IMR-90 (cell line): ENCODE data around the gene ABHD16A. TPM values are rescaled to one million over a fixed set of nuclear protein-coding genes. Genes with fewer than 3 reads are reported as not detected.

Experiments used
- ATAC-seq: fragments of 200-7000 bp; cut with Tn5 transposase; 2 replicates; pipeline ENCODE4 v1.9.1; 2020; ENCODE audit warnings: low read depth, mild to moderate bottlenecking, moderate library complexity
- BruUV-seq: library from RNA; stranded (reverse); fragments of 400-500 nt; replicated peaks from 2 replicates; lab custom pipeline; 2021; lab: Mats Ljungman, UMichigan
- CTCF ChIA-PET: fragments of 300-600 bp; formaldehyde crosslinking; extraction: SDS; loops from one replicate; lab custom pipeline; 2021; ENCODE audit warnings: antibody characterized with exemption; lab: Yijun Ruan, JAX
- POLR2A ChIA-PET: fragments of 300-600 bp; sonication (Branson Sonifier 250); formaldehyde crosslinking; loops from one replicate; lab custom pipeline; 2022; ENCODE audit warnings: antibody characterized with exemption; ENCODE audit not compliant: unreplicated experiment; lab: Charles Lee
- DNase-seq: peaks from one replicate; pipeline ENCODE4 v3.0.0; 2013
- H2AFZ ChIP-seq: replicated peaks from 2 replicates; pipeline ENCODE3; 2013; ENCODE audit warnings: low read length, mild to moderate bottlenecking; ENCODE audit not compliant: poor library complexity
- H2AK5ac ChIP-seq: 2 replicates; pipeline ENCODE4 v1.6.1; 2013; ENCODE audit warnings: low read depth, low read length, inconsistent platforms
- H2AK9ac ChIP-seq: replicated peaks from 2 replicates; pipeline ENCODE3; 2013; ENCODE audit warnings: mild to moderate bottlenecking, low read depth, low read length, moderate library complexity; ENCODE audit not compliant: poor library complexity
- H2BK120ac ChIP-seq: 2 replicates; pipeline ENCODE4 v1.6.1; 2013; ENCODE audit warnings: low read depth, low read length, inconsistent platforms
- H2BK15ac ChIP-seq: 3 replicates; pipeline ENCODE4 v1.6.1; 2013; ENCODE audit warnings: low read depth, low read length, inconsistent platforms
- H2BK20ac ChIP-seq: 2 replicates; pipeline ENCODE4 v1.6.1; 2013; ENCODE audit warnings: low read depth, mild to moderate bottlenecking, inconsistent platforms, low read length, moderate library complexity
- H2BK5ac ChIP-seq: 2 replicates; pipeline ENCODE4 v1.6.1; 2013; ENCODE audit warnings: mild to moderate bottlenecking, low read depth, low read length, inconsistent platforms; ENCODE audit not compliant: poor library complexity, severe bottlenecking
- H3K14ac ChIP-seq: replicated peaks from 2 replicates; pipeline ENCODE4 v1.6.1; 2013; ENCODE audit warnings: low read depth, low read length, inconsistent platforms
- H3K18ac ChIP-seq: 2 replicates; pipeline ENCODE4 v1.6.1; 2013; ENCODE audit warnings: low read depth, low read length, control low read depth
- H3K23ac ChIP-seq: 2 replicates; pipeline ENCODE4 v1.6.1; 2013; ENCODE audit warnings: low read depth, low read length, inconsistent platforms
- H3K27ac ChIP-seq: 2 replicates; pipeline ENCODE4 v1.5.1; 2013; ENCODE audit warnings: mild to moderate bottlenecking, control low read depth, low read length; ENCODE audit not compliant: insufficient read depth
- H3K27me3 ChIP-seq: 2 replicates; pipeline ENCODE4 v1.6.1; 2013; ENCODE audit warnings: low read length; ENCODE audit not compliant: control insufficient read depth, insufficient read depth
- H3K36me3 ChIP-seq: 2 replicates; pipeline ENCODE4 v1.6.1; 2013; ENCODE audit warnings: low read length, mixed read lengths; ENCODE audit not compliant: control insufficient read depth, insufficient read depth
- H3K4ac ChIP-seq: 2 replicates; pipeline ENCODE4 v1.6.1; 2013; ENCODE audit warnings: low read depth, low read length, inconsistent platforms
- H3K4me1 ChIP-seq: 2 replicates; pipeline ENCODE4 v1.6.1; 2013; ENCODE audit warnings: low read length, mixed read lengths; ENCODE audit not compliant: control insufficient read depth, insufficient read depth
- H3K4me2 ChIP-seq: 2 replicates; pipeline ENCODE4 v1.6.1; 2013; ENCODE audit warnings: low read depth, mild to moderate bottlenecking, control low read depth, low read length, moderate library complexity
- H3K4me3 ChIP-seq: 2 replicates; pipeline ENCODE4 v1.5.1; 2013; ENCODE audit warnings: low read depth, mild to moderate bottlenecking, control low read depth, low read length, moderate library complexity; ENCODE audit not compliant: insufficient read depth
- H3K56ac ChIP-seq: 2 replicates; pipeline ENCODE4 v1.6.1; 2013; ENCODE audit warnings: low read length, inconsistent platforms; ENCODE audit not compliant: insufficient read depth; ENCODE audit errors: extremely low read depth
- H3K79me1 ChIP-seq, 2 experiments: 2 replicates each; pipeline ENCODE4 v1.6.1; 2013; ENCODE audit warnings: low read length in 2 of 2, inconsistent platforms in 1 of 2, low read depth in 1 of 2
- H3K9ac ChIP-seq: 2 replicates; pipeline ENCODE4 v1.6.1; 2013; ENCODE audit warnings: low read depth, low read length, control low read depth
- H3K9me1 ChIP-seq: 2 replicates; pipeline ENCODE4 v1.6.1; 2013; ENCODE audit warnings: low read length, inconsistent platforms; ENCODE audit not compliant: insufficient read depth
- H3K9me3 ChIP-seq: 2 replicates; pipeline ENCODE4 v1.6.1; 2013; ENCODE audit warnings: low read length; ENCODE audit not compliant: control insufficient read depth, insufficient read depth
- H4K20me1 ChIP-seq: 2 replicates; pipeline ENCODE4 v1.6.1; 2013; ENCODE audit warnings: low read length, inconsistent platforms; ENCODE audit not compliant: insufficient read depth
- H4K5ac ChIP-seq: 2 replicates; pipeline ENCODE4 v1.6.1; 2013; ENCODE audit warnings: mild to moderate bottlenecking, low read depth, low read length, control low read depth
- H4K8ac ChIP-seq, 2 experiments: 2 replicates each; pipeline ENCODE4 v1.6.1; 2013; ENCODE audit warnings: low read depth in 2 of 2, low read length in 2 of 2, control low read depth in 1 of 2, inconsistent platforms in 1 of 2
- H4K91ac ChIP-seq: 2 replicates; pipeline ENCODE4 v1.6.1; 2013; ENCODE audit warnings: low read depth, low read length, inconsistent platforms; ENCODE audit not compliant: insufficient read depth
- BHLHE40 ChIP-seq: fragments of 150-350 bp; IDR thresholded peaks from 2 replicates; pipeline ENCODE4 v1.6.1; 2016; ENCODE audit warnings: mild to moderate bottlenecking, low read depth, low read length
- CHD1 ChIP-seq: IDR thresholded peaks from 2 replicates; pipeline ENCODE4 v1.6.1; 2012; ENCODE audit warnings: low read depth, low read length, improper control_type of control experiment
- MAFK ChIP-seq: IDR thresholded peaks from 2 replicates; pipeline ENCODE4 v1.6.1; 2012; ENCODE audit warnings: low read depth, low read length, improper control_type of control experiment
- MAZ ChIP-seq: IDR thresholded peaks from 2 replicates; pipeline ENCODE4 v1.6.1; 2012; ENCODE audit warnings: low read depth, mild to moderate bottlenecking, low read length, improper control_type of control experiment, moderate library complexity, borderline replicate concordance
- MXI1 ChIP-seq: IDR thresholded peaks from 2 replicates; pipeline ENCODE4 v1.6.1; 2012; ENCODE audit warnings: low read depth, mild to moderate bottlenecking, low read length, moderate library complexity, borderline replicate concordance
- NFE2L2 ChIP-seq: fragments of 150-350 bp; IDR thresholded peaks from 2 replicates; pipeline ENCODE4 v1.6.1; 2016; ENCODE audit warnings: low read depth, mild to moderate bottlenecking, low read length
- POLR2A ChIP-seq: IDR thresholded peaks from 2 replicates; pipeline ENCODE4 v1.6.1; 2012; ENCODE audit warnings: mild to moderate bottlenecking, low read depth, low read length
- RAD21 ChIP-seq: IDR thresholded peaks from 2 replicates; pipeline ENCODE4 v1.6.1; 2012; ENCODE audit warnings: low read length, improper control_type of control experiment
- RCOR1 ChIP-seq: IDR thresholded peaks from 2 replicates; pipeline ENCODE4 v1.6.1; 2012; ENCODE audit warnings: mild to moderate bottlenecking, low read length, improper control_type of control experiment; ENCODE audit not compliant: insufficient replicate concordance
- RFX5 ChIP-seq: IDR thresholded peaks from 2 replicates; pipeline ENCODE4 v1.8.0; 2012; ENCODE audit warnings: low read depth, mild to moderate bottlenecking, low read length, moderate library complexity
- SMC3 ChIP-seq: fragments of 150-350 bp; IDR thresholded peaks from 2 replicates; pipeline ENCODE4 v1.6.1; 2016; ENCODE audit warnings: low read depth, mild to moderate bottlenecking, antibody characterized with exemption, low read length, moderate library complexity
- WGBS, 2 experiments: methylation state at CpG; one replicate each; pipeline versions ENCODE4 v1.1.5 to v1.1.7; 2013; ENCODE audit warnings: missing lambda C conversion rate in 2 of 2; ENCODE audit not compliant: insufficient read length in 1 of 2; ENCODE audit errors: extremely low coverage in 2 of 2; 5-methylcytosine and 5-hydroxymethylcytosine counted together
- dilution Hi-C: fragments of 300-500 bp; cut with HindIII; formaldehyde crosslinking; loops from one replicate; pipeline ENCODE4 v1.14.3; 2018; ENCODE audit warnings: low sequenced_read_pairs; ENCODE audit not compliant: unreplicated experiment
- in situ Hi-C: fragments of 300-500 bp; cut with MboI; formaldehyde crosslinking; loops from 3 replicates; pipeline ENCODE4 v1.14.3; 2019; ENCODE audit warnings: low sequenced_read_pairs, inconsistent platforms, mixed read lengths
- intact Hi-C: fragments of 100-400 bp; cut with micrococcal nuclease; formaldehyde crosslinking; loops from 2 replicates; pipeline ENCODE4 v1.10.0; 2022
- polyA plus RNA-seq, 3 experiments: library from polyadenylated mRNA; depleted of rRNA; stranded (reverse); fragments of >200 nt; gene quantifications; 2 replicates each; pipeline ENCODE4 v1.2.3, GENCODE V29; 2012; ENCODE audit warnings: low replicate concordance in 1 of 3
- total RNA-seq: library from RNA; depleted of rRNA; stranded (reverse); fragments of >200 nt; gene quantifications from 2 replicates; pipeline ENCODE4 v1.2.3, GENCODE V29; 2012
- TF ChIP-seq, protein P1 (sequence below): fragments of 150-350 bp; IDR thresholded peaks from 2 replicates; pipeline ENCODE4 v1.6.1; 2017; ENCODE audit warnings: mild to moderate bottlenecking, antibody characterized with exemption, low read length, low read depth
- TF ChIP-seq, protein P2 (sequence below): fragments of 150-350 bp; IDR thresholded peaks from 2 replicates; pipeline ENCODE4 v1.6.1; 2016; ENCODE audit warnings: low read depth, mild to moderate bottlenecking, low read length, moderate library complexity, borderline replicate concordance

The ABHD16A gene
- total and polyA plus RNA-seq, 2 of the 4 experiments (the other 2 are of a cell fraction) = 31.5 to 35.1 TPM

DNA sequence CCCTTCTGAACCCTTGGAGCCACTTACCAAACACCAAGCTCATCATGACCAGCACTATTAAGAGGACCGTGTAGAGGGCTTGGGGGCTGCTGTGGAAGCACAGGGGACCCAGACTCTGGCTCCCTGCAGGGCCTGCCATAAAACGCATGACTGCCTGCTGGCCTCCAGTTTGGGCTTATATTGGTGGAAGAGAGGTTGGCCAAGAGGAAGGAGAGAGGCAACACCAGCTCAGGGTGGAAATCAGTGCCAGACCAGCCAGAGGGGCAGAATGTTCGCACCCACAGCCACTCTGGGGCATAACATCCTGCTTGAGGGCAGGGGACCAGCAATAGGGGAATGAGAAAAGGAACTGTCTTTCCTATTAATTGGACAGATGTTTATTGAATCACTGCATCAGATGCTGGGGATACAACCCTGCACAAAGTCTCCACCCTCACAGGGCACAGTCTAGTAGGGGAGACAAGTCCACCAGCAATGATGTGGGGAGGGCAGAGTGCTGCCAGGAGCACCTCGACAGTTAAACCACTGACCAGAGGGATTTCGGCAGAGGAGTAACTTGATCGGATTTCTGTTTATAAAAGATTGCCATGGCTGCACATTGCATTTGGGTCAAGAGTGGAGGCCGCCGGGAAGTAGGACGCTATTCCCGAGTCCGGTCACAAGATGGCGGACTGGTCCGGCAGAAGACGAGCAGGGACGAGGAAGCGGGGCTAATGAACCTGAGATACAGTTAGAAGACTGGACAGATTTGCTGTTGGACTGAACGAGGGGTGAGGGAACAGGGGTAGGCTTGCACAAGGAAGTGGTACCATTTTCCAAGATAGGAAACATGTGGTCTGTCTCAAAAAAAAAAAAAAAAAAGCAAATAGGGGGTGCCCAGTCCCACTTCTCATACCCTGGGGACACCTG is 22.6 kb downstream of the ABHD16A start, which contains the start of gene LY6G5C (continued):
- peak; percentile 29; the same call in 1 of the 2 replicates for TF ChIP-seq MAFK
- no peak for TF ChIP-seq CHD1
- TF ChIP-seq, protein P1, sequence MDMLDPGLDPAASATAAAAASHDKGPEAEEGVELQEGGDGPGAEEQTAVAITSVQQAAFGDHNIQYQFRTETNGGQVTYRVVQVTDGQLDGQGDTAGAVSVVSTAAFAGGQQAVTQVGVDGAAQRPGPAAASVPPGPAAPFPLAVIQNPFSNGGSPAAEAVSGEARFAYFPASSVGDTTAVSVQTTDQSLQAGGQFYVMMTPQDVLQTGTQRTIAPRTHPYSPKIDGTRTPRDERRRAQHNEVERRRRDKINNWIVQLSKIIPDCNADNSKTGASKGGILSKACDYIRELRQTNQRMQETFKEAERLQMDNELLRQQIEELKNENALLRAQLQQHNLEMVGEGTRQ = no peak

DNA sequence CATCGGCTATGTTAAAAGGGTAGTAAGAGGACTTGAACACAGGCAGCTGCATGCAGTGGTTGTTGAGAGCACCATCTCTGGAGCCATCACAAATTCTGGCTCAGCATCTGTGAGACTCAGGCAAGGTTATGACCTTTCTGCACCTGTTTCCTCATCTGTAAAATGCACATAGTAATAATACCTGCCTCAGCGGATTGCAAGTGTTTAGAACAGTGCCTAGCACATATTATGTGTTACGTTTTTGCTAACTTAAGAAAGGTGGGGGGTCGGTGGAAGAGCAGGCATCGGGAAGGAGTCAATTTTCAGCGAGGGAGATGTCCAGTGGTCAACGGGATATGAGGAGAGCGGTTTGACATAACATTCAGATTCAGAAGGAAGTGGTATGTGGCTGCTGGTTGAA is 25.2 kb downstream of the ABHD16A start:
- peaks cover 8% of the 10 kb centered on the region; the same call in 1 of the 2 replicates for H3K36me3 ChIP-seq
- POLR2A ChIA-PET = no interaction called here
- TF ChIP-seq MXI1 (no peak), RAD21 (no peak), NFE2L2 (no peak), RFX5 (no peak), RCOR1 (no peak), MAFK (no peak), POLR2A (no peak), SMC3 (no peak), CHD1 (no peak), BHLHE40 (no peak), MAZ (no peak)
- TF ChIP-seq, protein P2, sequence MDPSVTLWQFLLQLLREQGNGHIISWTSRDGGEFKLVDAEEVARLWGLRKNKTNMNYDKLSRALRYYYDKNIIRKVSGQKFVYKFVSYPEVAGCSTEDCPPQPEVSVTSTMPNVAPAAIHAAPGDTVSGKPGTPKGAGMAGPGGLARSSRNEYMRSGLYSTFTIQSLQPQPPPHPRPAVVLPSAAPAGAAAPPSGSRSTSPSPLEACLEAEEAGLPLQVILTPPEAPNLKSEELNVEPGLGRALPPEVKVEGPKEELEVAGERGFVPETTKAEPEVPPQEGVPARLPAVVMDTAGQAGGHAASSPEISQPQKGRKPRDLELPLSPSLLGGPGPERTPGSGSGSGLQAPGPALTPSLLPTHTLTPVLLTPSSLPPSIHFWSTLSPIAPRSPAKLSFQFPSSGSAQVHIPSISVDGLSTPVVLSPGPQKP = no peak
- TF ChIP-seq, protein P1 = no peak

More for the DNA sequence above, 25.2 kb downstream of the ABHD16A start:
- Histone ChIP-seq H3K4ac (no peak overlapping the region), H4K5ac (no peak overlapping the region), H3K9ac (no peak overlapping the region), H4K20me1 (no peaks in the 10 kb centered on the region), H3K27ac (no peak overlapping the region), H2BK120ac (no peak overlapping the region), H2AK5ac (no peak overlapping the region), H3K56ac (no peak overlapping the region), H3K18ac (no peak overlapping the region), H3K27me3 (no peaks in the 10 kb centered on the region), H2BK15ac (no peak overlapping the region), H4K8ac (no peak overlapping the region), H3K4me1 (peaks cover 9% of the 10 kb centered on the region), H3K23ac (no peak overlapping the region), H2BK5ac (no peak overlapping the region), H2AK9ac (no peak overlapping the region), H4K91ac (no peak overlapping the region), H3K9me3 (no peaks in the 10 kb centered on the region), H3K4me3 (no peak overlapping the region), H3K14ac (no peak overlapping the region), H3K79me1 (no peaks in the 10 kb centered on the region), H3K4me2 (no peak overlapping the region), H2BK20ac (no peak overlapping the region), H3K9me1 (no peaks in the 10 kb centered on the region), H2AFZ (no peak overlapping the region)
- DNase-seq (no peak), ATAC-seq (no peak)
- in situ Hi-C loops (no loop called here), intact Hi-C loops (no loop called here), dilution Hi-C loops (no loop called here)
- CTCF ChIA-PET = no interaction called here
- no TSS peak for BruUV-seq
- WGBS, 2 experiments = 68% methylated on average over 5 of the region's 8 CpGs; no CpG with 5 or more reads in 1 of the 2 experiments
